HG03108 (cell line): Measurements from ENCODE around the gene MSS51.
"Not testable (repeated sequence)": the region's sequence is repeated elsewhere in the genome, so short reads cannot be mapped to it uniquely, and the experiment has no call there.

Source experiments
- ATAC-seq: cut with Tn5 transposase; IDR thresholded peaks from one replicate; pipeline ENCODE4 v1.9.1; 2021; ENCODE audit warnings: moderate library complexity; ENCODE audit not compliant: unreplicated experiment

MSS51 gene

GRCh38 chr10:73414230-73414945 lies 19.0 kb downstream of the MSS51 start:
- peak; percentile 1 for ATAC-seq

- ATAC-seq = peak; percentile 92
Measured at GRCh38 chr10:73413528-73414229, 19.7 kb downstream of the MSS51 start, which contains the start of gene ANXA7. TSS of gene ANXA7 (minus strand) at chr10:73414058. CDS start at chr10:73400856, 13,202 bp downstream.

- ATAC-seq = peak; percentile 16
Measured at GRCh38 chr10:73413108-73413527, 20.2 kb downstream of the MSS51 start.

DNA sequence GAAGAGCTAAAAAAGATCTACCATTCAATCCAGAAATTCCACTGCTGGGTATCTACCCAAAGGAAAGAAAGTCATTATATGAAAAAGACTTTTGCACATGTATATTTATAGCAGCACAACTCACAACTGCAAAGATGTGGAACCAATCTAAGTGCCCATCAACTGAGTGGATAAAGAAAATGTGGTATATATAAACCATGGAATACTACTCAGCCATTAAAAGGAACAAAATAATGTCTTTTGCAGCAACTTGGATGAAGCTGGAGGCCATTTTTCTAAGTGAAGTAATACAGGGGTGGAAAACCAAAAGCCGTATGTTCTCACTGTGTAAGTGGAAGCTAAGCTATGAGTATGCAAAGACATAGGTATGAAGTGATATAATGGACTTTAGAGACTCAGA lies 22.5 kb downstream of the MSS51 start:
- ATAC-seq = no peak

- ATAC-seq = no peak
Measured at GRCh38 chr10:73408978-73409521, 24.3 kb downstream of the MSS51 start.

- no peak for ATAC-seq
Measured at GRCh38 chr10:73408061-73408460, 25.3 kb downstream of the MSS51 start.

- ATAC-seq = no peak
Measured at GRCh38 chr10:73407495-73407894, 25.9 kb downstream of the MSS51 start.

- ATAC-seq = no peak
Measured at GRCh38 chr10:73406846-73407245, 26.5 kb downstream of the MSS51 start.

- no peak for ATAC-seq
Measured at GRCh38 chr10:73405556-73405955, 27.8 kb downstream of the MSS51 start.

DNA sequence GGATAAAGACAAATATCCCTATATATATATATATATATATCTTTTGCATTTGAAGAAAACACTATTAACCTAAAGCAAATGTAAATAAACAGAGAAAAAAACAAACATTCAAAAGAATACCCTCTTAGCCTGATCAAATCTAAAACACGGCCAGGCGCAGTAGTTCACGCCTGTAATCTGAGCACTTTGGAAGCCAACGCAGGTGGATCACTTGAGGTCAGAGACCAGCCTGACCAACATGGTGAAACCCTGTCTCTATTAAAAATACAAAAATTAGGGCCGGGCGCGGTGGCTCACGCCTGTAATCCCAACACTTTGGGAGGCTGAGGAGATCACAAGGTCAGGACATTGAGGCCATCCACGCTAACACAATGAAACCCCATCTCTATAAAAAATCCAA lies 28.7 kb downstream of the MSS51 start:
- ATAC-seq = no peak

DNA sequence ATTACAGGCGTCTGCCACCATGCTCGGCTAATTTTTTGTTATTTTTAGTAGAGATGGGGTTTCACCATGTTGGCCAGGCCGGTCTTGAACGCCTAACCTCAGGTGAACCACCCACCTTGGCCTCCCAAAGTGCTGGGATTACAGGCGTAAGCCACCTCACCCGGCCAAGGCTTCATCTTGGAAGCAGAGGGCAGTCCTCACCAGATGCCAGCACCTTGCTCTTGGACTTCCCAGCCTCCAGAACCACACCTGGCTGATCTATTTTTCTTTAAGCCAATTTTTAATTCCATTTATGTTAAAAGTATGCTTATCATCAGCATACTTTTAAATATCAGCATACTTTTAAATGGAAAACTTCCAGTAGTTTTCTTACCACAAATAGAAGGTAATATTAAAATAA lies 31.7 kb downstream of the MSS51 start:
- ATAC-seq = no peak

DNA sequence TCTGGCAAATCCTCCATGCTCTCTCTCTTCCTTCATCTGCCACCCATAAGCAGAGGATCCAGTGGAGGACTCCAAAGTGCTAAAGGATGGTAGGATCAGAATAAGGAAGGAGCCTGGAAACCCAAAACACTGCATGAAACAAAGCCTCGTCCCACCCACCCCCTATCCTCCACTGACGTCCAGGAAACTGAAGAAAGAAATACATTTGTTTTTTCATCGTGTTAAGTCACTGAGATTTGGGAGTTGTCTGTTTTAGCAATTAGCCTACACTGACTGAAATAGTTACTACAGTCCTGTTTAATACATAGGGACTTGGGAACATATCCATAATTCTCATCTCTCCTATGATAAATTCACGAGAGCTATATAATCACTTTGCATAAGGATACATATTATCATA lies 34.3 kb downstream of the MSS51 start:
- ATAC-seq = no peak

GRCh38 chr10:73398024-73398423 lies 35.3 kb downstream of the MSS51 start:
- ATAC-seq = no peak

- not testable (repeated sequence) for ATAC-seq
Measured at GRCh38 chr10:73394325-73394724, 39.0 kb downstream of the MSS51 start.

GRCh38 chr10:73388228-73388627 lies 45.1 kb downstream of the MSS51 start:
- no peak for ATAC-seq

DNA sequence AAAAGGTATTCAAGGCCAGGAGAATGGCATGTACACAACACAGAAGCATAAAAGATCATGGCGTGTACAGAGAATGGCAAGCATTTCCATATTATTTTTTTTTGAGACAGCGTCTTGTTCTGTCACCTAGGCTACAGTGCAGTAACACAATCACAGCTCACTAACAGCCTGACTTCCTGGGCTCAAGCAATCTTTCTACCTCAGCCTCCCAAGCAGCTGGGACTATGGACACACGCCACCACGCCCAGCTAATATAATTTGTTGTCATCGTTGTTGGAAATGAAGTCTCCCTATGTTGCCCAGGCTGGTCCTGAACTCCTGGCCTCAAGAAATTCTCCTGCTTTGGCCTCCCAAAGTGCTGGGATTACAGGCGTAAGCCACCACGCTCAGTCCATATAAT lies 46.8 kb downstream of the MSS51 start:
- ATAC-seq = no peak

DNA sequence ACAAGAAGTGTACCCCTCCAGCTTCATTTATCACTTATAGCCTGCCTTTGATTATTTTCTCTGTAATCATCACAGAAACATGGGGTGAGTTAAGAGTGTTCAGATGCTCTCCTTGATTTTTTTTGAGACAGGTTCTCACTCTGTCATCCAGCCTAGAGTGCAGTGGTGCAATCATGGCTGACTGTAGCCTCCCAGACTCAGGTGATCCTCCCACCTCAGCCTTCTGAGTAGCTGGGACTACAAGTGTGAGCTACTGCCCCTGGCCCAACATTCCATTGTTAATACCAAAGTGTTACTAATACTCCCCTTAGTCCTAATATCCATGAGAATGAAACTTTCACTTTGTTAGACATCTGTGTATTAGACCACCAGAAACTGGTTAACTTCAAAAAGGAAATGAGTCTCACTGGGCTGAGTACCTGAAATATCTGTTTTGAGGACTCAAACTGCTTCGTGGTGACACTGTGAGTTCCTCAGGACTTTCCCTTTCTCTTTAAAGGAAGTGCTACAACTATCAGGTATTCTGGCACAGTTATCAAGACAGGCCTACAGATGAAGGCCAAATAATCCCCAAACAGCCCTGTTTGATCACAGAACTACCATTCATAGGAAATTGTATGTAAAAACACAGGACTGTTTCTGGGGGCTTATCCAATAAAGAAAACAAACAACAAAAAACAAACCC lies 54.2 kb downstream of the MSS51 start:
- no peak for ATAC-seq

- no peak for ATAC-seq
Measured at GRCh38 chr10:73376679-73377078, 56.7 kb downstream of the MSS51 start.
